ENCODE results near the gene ERI3. TPM values are rescaled to one million over a fixed set of nuclear protein-coding genes. Genes with fewer than 3 reads are reported as not detected.

ERI3 gene
- total RNA-seq, 1 donor = 47.9 TPM

DNA sequence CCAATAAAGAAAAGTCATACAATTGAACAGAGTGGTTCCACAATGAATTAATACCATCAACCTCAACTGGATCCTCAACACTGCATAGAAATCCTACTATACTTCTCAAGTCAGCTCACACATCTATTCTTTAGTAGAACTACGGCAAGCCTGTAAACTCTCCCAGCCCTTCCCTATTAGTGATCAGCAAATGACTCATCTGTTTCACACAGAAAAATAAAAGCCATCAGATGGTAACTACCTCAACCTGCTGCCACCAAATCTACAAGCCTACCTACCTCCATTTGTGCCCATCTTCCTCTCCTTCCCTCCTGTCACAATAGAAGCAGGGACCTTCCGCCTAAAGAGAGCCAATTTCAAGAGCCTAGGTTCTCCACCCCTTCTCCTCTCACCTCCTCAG lies 78.2 kb downstream of the ERI3 start:
- H3K4me3 ChIP-seq (ENCODE audit: low read depth, low read length) = no peak overlapping the region
- no peak for DNase-seq (ENCODE audit: low read depth)
- TF ChIP-seq, protein P1, sequence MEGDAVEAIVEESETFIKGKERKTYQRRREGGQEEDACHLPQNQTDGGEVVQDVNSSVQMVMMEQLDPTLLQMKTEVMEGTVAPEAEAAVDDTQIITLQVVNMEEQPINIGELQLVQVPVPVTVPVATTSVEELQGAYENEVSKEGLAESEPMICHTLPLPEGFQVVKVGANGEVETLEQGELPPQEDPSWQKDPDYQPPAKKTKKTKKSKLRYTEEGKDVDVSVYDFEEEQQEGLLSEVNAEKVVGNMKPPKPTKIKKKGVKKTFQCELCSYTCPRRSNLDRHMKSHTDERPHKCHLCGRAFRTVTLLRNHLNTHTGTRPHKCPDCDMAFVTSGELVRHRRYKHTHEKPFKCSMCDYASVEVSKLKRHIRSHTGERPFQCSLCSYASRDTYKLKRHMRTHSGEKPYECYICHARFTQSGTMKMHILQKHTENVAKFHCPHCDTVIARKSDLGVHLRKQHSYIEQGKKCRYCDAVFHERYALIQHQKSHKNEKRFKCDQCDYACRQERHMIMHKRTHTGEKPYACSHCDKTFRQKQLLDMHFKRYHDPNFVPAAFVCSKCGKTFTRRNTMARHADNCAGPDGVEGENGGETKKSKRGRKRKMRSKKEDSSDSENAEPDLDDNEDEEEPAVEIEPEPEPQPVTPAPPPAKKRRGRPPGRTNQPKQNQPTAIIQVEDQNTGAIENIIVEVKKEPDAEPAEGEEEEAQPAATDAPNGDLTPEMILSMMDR (IDR thresholded peaks at IDR 0.05; ENCODE audit: insufficient read depth, low read depth, low read length) = no peak

GRCh38 chr1:44275991-44276405 lies 79.1 kb downstream of the ERI3 start:
- peak; percentile 54 for DNase-seq (ENCODE audit: low read depth)
- TF ChIP-seq, protein P1 (IDR thresholded peaks at IDR 0.05; ENCODE audit: insufficient read depth, low read depth, low read length) = no peak
- H3K4me3 ChIP-seq (ENCODE audit: low read depth, low read length) = no peak overlapping the region

DNA sequence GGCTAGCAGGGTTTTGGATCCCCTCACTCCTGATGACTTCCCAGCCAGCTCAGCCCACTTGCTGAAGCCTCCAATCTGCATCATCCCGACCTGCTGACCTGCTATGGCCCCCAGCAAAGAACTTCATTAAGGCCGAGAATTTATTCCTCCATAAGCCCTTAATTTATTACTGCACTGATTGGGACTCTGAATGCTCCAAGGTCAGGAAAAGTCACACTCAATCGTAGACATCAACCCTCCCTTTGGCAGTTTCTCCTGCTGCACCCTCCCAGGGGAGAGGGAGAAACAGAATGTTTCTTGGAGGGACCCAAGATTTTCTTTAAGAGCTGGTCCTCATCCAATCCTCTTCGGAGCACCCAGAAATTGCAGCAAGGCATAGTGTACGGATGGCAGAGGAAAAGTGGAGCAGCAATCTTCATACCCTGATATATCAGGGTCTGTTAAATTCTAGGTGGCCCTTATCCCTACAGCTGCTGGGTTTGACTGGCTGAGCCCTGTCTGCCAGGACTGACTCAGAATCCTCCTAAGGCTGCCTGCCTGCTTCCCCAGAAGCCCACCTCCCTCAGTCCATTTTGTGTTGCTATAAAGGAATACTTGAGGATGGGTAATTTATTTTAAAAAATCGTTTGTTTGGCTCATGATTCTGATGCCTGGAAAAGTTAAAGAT lies 79.6 kb downstream of the ERI3 start:
- TF ChIP-seq, protein P1 (IDR thresholded peaks at IDR 0.05; ENCODE audit: insufficient read depth, low read depth, low read length) = no peak
- DNase-seq (ENCODE audit: low read depth) = no peak

DNA sequence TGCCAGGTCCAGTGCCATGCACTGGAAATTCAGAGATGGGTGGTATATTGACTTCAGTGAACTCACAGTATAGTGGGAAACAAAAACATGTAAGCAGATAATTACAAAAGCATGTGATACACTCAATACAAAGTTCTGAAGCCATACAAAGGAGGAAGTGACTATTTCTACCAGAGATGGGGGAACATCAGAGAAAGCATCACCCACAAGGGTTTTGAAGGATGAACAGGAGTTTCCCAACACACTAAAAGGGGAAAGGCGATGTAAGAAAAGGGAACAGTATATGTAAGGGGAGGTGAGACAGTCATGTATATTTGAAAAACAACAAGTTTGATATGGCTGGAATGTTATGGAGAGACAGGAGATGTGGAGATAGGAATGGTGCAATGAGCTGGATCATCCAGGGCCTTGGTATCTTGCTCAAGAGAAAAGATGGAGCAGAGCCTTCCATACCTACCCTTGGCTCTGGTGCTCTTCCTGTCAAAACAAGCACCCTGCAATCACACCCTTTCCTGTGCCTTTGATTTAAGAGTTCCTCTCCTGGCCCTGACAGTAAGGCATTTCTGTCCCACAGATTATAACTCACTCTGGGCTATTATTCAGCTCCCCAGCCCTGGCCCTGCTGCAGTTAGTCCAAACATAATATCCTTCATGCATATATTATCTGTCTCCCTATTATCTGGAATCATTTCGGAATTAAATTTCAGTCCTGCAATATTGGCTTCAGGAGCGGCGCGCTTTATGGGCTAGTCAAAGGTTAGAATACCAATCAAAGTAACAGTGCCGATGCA lies 81.3 kb downstream of the ERI3 start:
- no peak overlapping the region for H3K4me3 ChIP-seq (ENCODE audit: low read depth, low read length)
- TF ChIP-seq, protein P1 (IDR thresholded peaks at IDR 0.05; ENCODE audit: insufficient read depth, low read depth, low read length) = no peak
- no peak for DNase-seq (ENCODE audit: low read depth)

More for the DNA sequence above, 79.6 kb downstream of the ERI3 start:
- H3K4me3 ChIP-seq (ENCODE audit: low read depth, low read length) = no peak overlapping the region

GRCh38 chr1:44272992-44273391 lies 82.1 kb downstream of the ERI3 start:
- TF ChIP-seq, protein P1 (IDR thresholded peaks at IDR 0.05; ENCODE audit: insufficient read depth, low read depth, low read length) = no peak
- no peak overlapping the region for H3K4me3 ChIP-seq (ENCODE audit: low read depth, low read length)
- DNase-seq (ENCODE audit: low read depth) = no peak

- no peak overlapping the region for H3K4me3 ChIP-seq (ENCODE audit: low read depth, low read length)
- TF ChIP-seq, protein P1 (IDR thresholded peaks at IDR 0.05; ENCODE audit: insufficient read depth, low read depth, low read length) = no peak
- no peak for DNase-seq (ENCODE audit: low read depth)
Observed at GRCh38 chr1:44271646-44272045, 83.4 kb downstream of the ERI3 start.
